Measurements from ENCODE around the gene GPATCH2.
"Not testable (repeated sequence)": the region's sequence is repeated elsewhere in the genome, so short reads cannot be mapped to it uniquely, and the experiment has no call there.

The GPATCH2 gene

DNA sequence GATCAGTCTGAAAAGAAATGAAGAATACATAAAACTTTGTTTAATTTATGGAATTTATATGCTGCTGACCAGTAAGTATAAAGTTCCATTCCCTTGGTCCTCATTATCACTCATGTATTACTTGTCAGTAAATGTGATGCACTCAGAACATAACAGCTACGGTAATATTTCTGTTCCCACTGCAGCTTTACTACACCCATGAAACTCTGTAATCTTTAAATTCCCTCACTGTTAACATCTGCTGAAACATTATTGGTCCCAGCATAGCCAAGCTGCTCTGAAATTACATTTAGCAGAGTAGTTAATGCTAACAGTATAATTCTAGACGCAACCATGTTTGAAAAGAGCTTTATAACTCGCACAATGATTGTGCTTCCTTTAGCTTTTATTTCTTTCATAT lies 238.4 kb downstream of the GPATCH2 start:
- TF ChIP-seq MYC (IDR thresholded peaks at IDR 0.05; ENCODE audit: low read depth, low read length) (no peak), MAX (IDR thresholded peaks at IDR 0.05; ENCODE audit: low read depth, low read length) (no peak), POLR2A (IDR thresholded peaks at IDR 0.05; ENCODE audit: extremely low read depth, insufficient read length) (no peak), CTCF (IDR thresholded peaks at IDR 0.05; ENCODE audit: low read depth, low read length) (no peak)
- DNase-seq (ENCODE audit: low read depth): no peak

GRCh38 chr1:217389895-217390294 lies 241.0 kb downstream of the GPATCH2 start:
- DNase-seq (ENCODE audit: low read depth): no peak
- no peak overlapping the region for H3K4me3 ChIP-seq (ENCODE audit: low read depth, low read length)
- no peak for TF ChIP-seq POLR2A (IDR thresholded peaks at IDR 0.05; ENCODE audit: extremely low read depth, insufficient read length)

More for the DNA sequence above, 238.4 kb downstream of the GPATCH2 start:
- no peak overlapping the region for H3K4me3 ChIP-seq (ENCODE audit: low read depth, low read length)

DNA sequence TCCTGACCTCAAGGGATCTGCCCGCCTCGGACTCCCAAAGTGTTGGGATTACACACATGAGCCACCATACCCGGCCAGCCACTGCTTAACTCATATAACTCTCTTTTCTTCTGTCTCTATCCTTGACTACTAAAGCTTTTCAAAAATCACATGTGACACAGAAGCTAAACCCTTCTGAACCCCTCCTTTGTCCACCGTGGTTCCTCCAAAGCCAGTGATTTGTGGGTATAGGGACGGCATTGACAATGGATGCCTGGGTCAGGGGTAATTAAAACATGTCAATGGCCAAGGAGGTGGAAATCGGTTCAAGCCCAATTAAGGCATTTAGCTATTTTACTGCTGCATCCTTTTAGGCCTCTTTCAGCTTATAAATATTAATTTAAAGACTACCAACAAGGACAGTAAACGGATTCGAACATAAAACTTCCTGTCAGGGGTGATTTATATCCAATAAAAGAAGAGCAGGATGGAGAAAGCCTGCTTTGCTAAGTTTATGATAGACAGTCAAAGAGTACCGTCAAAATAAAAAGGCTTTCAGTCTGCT lies 242.3 kb downstream of the GPATCH2 start:
- TF ChIP-seq POLR2A (IDR thresholded peaks at IDR 0.05; ENCODE audit: extremely low read depth, insufficient read length) (no peak), MYC (IDR thresholded peaks at IDR 0.05; ENCODE audit: low read depth, low read length) (no peak), CTCF (IDR thresholded peaks at IDR 0.05; ENCODE audit: low read depth, low read length) (no peak), MAX (IDR thresholded peaks at IDR 0.05; ENCODE audit: low read depth, low read length) (no peak)
- no peak overlapping the region for H3K4me3 ChIP-seq (ENCODE audit: low read depth, low read length)
- no peak for DNase-seq (ENCODE audit: low read depth)

- DNase-seq (ENCODE audit: low read depth); H3K4me3 ChIP-seq (ENCODE audit: low read depth, low read length): not testable (repeated sequence)
Observed at GRCh38 chr1:217381773-217382172, 249.1 kb downstream of the GPATCH2 start.

DNA sequence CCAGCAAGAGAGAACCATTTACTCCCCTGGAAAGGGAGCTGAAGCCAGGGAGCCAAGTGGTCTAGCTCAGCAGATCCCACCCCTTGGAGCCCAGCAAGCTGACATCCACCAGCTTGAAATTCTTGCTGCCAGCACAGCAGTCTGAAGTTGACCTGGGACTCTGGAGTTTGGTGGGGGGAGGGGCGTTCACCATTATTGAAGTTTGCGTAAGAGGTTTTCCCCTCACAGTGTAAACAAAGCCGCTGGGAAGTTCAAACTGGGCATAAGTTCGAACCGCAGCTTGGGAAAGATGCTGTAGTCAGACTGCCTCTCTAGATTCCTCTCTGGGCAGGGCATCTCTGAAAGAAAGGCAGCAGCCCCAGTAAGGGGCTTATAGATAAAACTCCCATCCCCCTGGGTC lies 251.1 kb downstream of the GPATCH2 start:
- not testable (repeated sequence) for DNase-seq (ENCODE audit: low read depth); H3K4me3 ChIP-seq (ENCODE audit: low read depth, low read length)

- TF ChIP-seq POLR2A (IDR thresholded peaks at IDR 0.05; ENCODE audit: extremely low read depth, insufficient read length) (no peak), CTCF (IDR thresholded peaks at IDR 0.05; ENCODE audit: low read depth, low read length) (no peak), MAX (IDR thresholded peaks at IDR 0.05; ENCODE audit: low read depth, low read length) (no peak), MYC (IDR thresholded peaks at IDR 0.05; ENCODE audit: low read depth, low read length) (no peak)
- no peak overlapping the region for H3K4me3 ChIP-seq (ENCODE audit: low read depth, low read length)
Observed at GRCh38 chr1:217379336-217379735, 251.6 kb downstream of the GPATCH2 start.

More at GRCh38 chr1:217379336-217379735, 251.6 kb downstream of the GPATCH2 start:
- DNase-seq (ENCODE audit: low read depth): no peak

Data from NB4 (cell line).